ENCODE measurements around the gene TRABD2B. TPM values are rescaled to one million over a fixed set of nuclear protein-coding genes. Genes with fewer than 3 reads are reported as not detected.

Gene TRABD2B
- total and polyA plus RNA-seq, 2 of the 4 experiments (the other 2 are of a cell fraction) = not detected

DNA sequence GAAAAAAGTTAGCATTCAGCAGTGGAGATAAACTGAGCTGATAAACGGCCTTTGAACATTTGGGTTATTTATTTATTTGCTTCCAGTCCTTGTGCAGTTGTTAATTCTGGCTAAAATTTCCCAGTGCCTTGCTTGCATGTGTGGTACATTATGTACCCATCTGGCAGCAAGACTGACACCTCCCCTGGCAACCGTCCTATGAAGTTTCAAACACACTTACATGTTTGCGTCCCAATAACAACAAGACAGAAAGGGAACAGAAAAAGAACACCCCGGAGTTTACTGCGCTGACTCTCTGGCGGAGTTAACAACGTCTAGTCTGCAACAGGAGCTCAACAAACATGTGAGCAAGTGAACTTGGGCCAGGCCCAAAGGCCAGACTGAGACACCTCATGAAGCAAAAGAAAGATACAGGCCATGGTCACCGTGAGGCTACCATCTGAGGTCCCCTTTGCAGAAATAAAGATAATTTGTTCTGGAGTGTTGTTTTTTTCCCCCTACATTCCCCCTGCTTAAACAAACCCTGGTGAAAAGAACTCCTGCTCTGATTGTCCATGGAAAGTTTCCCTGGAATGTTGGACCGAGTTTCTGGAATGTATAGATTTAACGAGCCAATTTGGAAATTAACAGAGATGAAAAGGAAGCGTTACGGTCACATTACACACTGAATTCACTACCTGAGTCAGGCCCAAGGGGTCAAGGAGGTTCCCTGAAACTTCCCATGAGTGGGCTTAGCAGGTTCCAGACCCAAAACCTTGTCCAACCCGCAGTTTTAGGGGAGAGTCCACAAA, 33.4 kb downstream of the TRABD2B start:
- H4K91ac ChIP-seq (ENCODE audit: insufficient read depth, low read depth, low read length) = no peak overlapping the region
- no peaks in the 10 kb centered on the region for H3K36me3 ChIP-seq (ENCODE audit: control insufficient read depth, insufficient read depth, low read length)
- H3K9me3 ChIP-seq (ENCODE audit: control insufficient read depth, insufficient read depth, low read length) = no peaks in the 10 kb centered on the region
- DNase-seq (no peak), ATAC-seq (ENCODE audit: low read depth) (no peak)
- no peak overlapping the region for H2BK15ac ChIP-seq (ENCODE audit: low read depth, low read length)
- no peak overlapping the region for H2AFZ ChIP-seq (replicated peaks; ENCODE audit: low read length, poor library complexity)
- dilution Hi-C loops (cut with HindIII; ENCODE audit: low sequenced_read_pairs, unreplicated experiment) (no loop called here), in situ Hi-C loops (cut with MboI; ENCODE audit: low sequenced_read_pairs) (no loop called here), intact Hi-C loops (cut with micrococcal nuclease) (no loop called here)
- no peak overlapping the region for H2BK20ac ChIP-seq (ENCODE audit: low read depth, low read length)
- no peaks in the 10 kb centered on the region for H3K27me3 ChIP-seq (ENCODE audit: control insufficient read depth, insufficient read depth, low read length)
- H3K27ac ChIP-seq (ENCODE audit: insufficient read depth, low read length) = no peak overlapping the region
- H2BK120ac ChIP-seq (ENCODE audit: low read depth, low read length) = no peak overlapping the region
- no peak overlapping the region for H3K14ac ChIP-seq (replicated peaks; ENCODE audit: low read depth, low read length)
- H3K4me3 ChIP-seq (ENCODE audit: insufficient read depth, low read depth, low read length) = no peak overlapping the region
- H4K5ac ChIP-seq (ENCODE audit: low read depth, low read length) = no peak overlapping the region
- H3K23ac ChIP-seq (ENCODE audit: low read depth, low read length) = no peak overlapping the region
- no peak overlapping the region for H2AK5ac ChIP-seq (ENCODE audit: low read depth, low read length)
- CTCF ChIA-PET = no interaction called here
- H2BK5ac ChIP-seq (ENCODE audit: low read depth, low read length, poor library complexity, severe bottlenecking) = no peak overlapping the region
- H3K18ac ChIP-seq (ENCODE audit: low read depth, low read length) = no peak overlapping the region
- WGBS, 2 experiments (ENCODE audit: extremely low coverage in 2 of 2, insufficient read length in 1 of 2) = 4% methylated on average over 5 of the region's 13 CpGs; no CpG with 5 or more reads in 1 of the 2 experiments
- no peaks in the 10 kb centered on the region for H3K79me1 ChIP-seq (ENCODE audit: low read depth in 1 of 2, low read length in 2 of 2)
- H2AK9ac ChIP-seq (replicated peaks; ENCODE audit: low read depth, low read length, poor library complexity) = no peak overlapping the region
- no peak overlapping the region for H3K4me2 ChIP-seq (ENCODE audit: low read depth, low read length)
- no peak for TF ChIP-seq MXI1 (IDR thresholded peaks at IDR 0.05; ENCODE audit: borderline replicate concordance, low read depth, low read length)
- TF ChIP-seq CHD1 (IDR thresholded peaks at IDR 0.05; ENCODE audit: low read depth, low read length) = no peak
- no peak for TF ChIP-seq CEBPB (IDR thresholded peaks at IDR 0.05; ENCODE audit: low read depth, low read length)
- TF ChIP-seq RAD21 (IDR thresholded peaks at IDR 0.05; ENCODE audit: low read length) = no peak
- TF ChIP-seq BHLHE40 (IDR thresholded peaks at IDR 0.05; ENCODE audit: low read depth, low read length) = no peak
- TF ChIP-seq SMC3 (IDR thresholded peaks at IDR 0.05; ENCODE audit: low read depth, low read length) = no peak
- TF ChIP-seq ELK1 (IDR thresholded peaks at IDR 0.05; ENCODE audit: borderline replicate concordance, low read depth, low read length) = no peak
- TF ChIP-seq NFE2L2 (IDR thresholded peaks at IDR 0.05; ENCODE audit: low read depth, low read length) = no peak
- TF ChIP-seq MAZ (IDR thresholded peaks at IDR 0.05; ENCODE audit: borderline replicate concordance, low read depth, low read length) = no peak
- TF ChIP-seq, protein P1, sequence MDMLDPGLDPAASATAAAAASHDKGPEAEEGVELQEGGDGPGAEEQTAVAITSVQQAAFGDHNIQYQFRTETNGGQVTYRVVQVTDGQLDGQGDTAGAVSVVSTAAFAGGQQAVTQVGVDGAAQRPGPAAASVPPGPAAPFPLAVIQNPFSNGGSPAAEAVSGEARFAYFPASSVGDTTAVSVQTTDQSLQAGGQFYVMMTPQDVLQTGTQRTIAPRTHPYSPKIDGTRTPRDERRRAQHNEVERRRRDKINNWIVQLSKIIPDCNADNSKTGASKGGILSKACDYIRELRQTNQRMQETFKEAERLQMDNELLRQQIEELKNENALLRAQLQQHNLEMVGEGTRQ (IDR thresholded peaks at IDR 0.05; ENCODE audit: low read depth, low read length) = no peak
- no peak for TF ChIP-seq RFX5 (IDR thresholded peaks at IDR 0.05; ENCODE audit: low read depth, low read length)
- no peak for TF ChIP-seq FOS (IDR thresholded peaks at IDR 0.05; ENCODE audit: low read depth, low read length)
- no peak for TF ChIP-seq MAFK (IDR thresholded peaks at IDR 0.05; ENCODE audit: low read depth, low read length)
- TF ChIP-seq, protein P2, sequence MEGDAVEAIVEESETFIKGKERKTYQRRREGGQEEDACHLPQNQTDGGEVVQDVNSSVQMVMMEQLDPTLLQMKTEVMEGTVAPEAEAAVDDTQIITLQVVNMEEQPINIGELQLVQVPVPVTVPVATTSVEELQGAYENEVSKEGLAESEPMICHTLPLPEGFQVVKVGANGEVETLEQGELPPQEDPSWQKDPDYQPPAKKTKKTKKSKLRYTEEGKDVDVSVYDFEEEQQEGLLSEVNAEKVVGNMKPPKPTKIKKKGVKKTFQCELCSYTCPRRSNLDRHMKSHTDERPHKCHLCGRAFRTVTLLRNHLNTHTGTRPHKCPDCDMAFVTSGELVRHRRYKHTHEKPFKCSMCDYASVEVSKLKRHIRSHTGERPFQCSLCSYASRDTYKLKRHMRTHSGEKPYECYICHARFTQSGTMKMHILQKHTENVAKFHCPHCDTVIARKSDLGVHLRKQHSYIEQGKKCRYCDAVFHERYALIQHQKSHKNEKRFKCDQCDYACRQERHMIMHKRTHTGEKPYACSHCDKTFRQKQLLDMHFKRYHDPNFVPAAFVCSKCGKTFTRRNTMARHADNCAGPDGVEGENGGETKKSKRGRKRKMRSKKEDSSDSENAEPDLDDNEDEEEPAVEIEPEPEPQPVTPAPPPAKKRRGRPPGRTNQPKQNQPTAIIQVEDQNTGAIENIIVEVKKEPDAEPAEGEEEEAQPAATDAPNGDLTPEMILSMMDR (conservative IDR thresholded peaks at IDR 0.05; ENCODE audit: low read depth, low read length) = no peak
- TF ChIP-seq POLR2A (IDR thresholded peaks at IDR 0.05; ENCODE audit: low read depth, low read length) = no peak
- no peak for TF ChIP-seq RCOR1 (IDR thresholded peaks at IDR 0.05; ENCODE audit: insufficient replicate concordance, low read length)
- no peak overlapping the region for H3K9ac ChIP-seq (ENCODE audit: low read depth, low read length)
- no peak overlapping the region for H3K4ac ChIP-seq (ENCODE audit: low read depth, low read length)
- no peaks in the 10 kb centered on the region for H3K9me1 ChIP-seq (ENCODE audit: insufficient read depth, low read length)
- H4K8ac ChIP-seq (ENCODE audit: low read depth in 2 of 2, low read length in 2 of 2) = no peak overlapping the region
- H4K20me1 ChIP-seq (ENCODE audit: insufficient read depth, low read length) = no peaks in the 10 kb centered on the region
- BruUV-seq (replicated peaks) = no TSS peak
- H3K56ac ChIP-seq (ENCODE audit: extremely low read depth, insufficient read depth, low read length) = no peak overlapping the region
- POLR2A ChIA-PET (ENCODE audit: unreplicated experiment) = no interaction called here
- no peaks in the 10 kb centered on the region for H3K4me1 ChIP-seq (ENCODE audit: control insufficient read depth, insufficient read depth, low read length)
